GM13977 (cell line): ENCODE measurements around the gene DNAAF3.

ENCODE experiments used
- DNase-seq: peaks from one replicate; pipeline ENCODE4 v3.0.0; 2012; ENCODE audit warnings: low spot score
- in situ Hi-C: fragments of 300-500 bp; cut with MboI; formaldehyde crosslinking; loops from one replicate; pipeline ENCODE4 v1.12.0; 2022; ENCODE audit warnings: low sequenced_read_pairs, low pct_unique_long_range_greater_than_20kb, mixed read lengths, inconsistent platforms; ENCODE audit not compliant: unreplicated experiment
- TF ChIP-seq, protein P1 (sequence below): IDR thresholded peaks from 2 replicates; pipeline ENCODE4 v1.5.1; 2012; ENCODE audit warnings: mild to moderate bottlenecking, control low read depth; ENCODE audit not compliant: insufficient read depth; ENCODE audit errors: extremely low read depth, missing control alignments

Gene DNAAF3

GRCh38 chr19:55141696-55142095 is 24.7 kb downstream of the DNAAF3 start:
- TF ChIP-seq, protein P1, sequence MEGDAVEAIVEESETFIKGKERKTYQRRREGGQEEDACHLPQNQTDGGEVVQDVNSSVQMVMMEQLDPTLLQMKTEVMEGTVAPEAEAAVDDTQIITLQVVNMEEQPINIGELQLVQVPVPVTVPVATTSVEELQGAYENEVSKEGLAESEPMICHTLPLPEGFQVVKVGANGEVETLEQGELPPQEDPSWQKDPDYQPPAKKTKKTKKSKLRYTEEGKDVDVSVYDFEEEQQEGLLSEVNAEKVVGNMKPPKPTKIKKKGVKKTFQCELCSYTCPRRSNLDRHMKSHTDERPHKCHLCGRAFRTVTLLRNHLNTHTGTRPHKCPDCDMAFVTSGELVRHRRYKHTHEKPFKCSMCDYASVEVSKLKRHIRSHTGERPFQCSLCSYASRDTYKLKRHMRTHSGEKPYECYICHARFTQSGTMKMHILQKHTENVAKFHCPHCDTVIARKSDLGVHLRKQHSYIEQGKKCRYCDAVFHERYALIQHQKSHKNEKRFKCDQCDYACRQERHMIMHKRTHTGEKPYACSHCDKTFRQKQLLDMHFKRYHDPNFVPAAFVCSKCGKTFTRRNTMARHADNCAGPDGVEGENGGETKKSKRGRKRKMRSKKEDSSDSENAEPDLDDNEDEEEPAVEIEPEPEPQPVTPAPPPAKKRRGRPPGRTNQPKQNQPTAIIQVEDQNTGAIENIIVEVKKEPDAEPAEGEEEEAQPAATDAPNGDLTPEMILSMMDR, result no peak
- in situ Hi-C loops, result no loop called here

GRCh38 chr19:55137915-55138314 is 28.5 kb downstream of the DNAAF3 start:
- in situ Hi-C loops, result no loop called here
- TF ChIP-seq, protein P1, result no peak

More at GRCh38 chr19:55141696-55142095, 24.7 kb downstream of the DNAAF3 start:
- no peak for DNase-seq

GRCh38 chr19:55136399-55137102 is 29.9 kb downstream of the DNAAF3 start:
- TF ChIP-seq, protein P1, result no peak
- in situ Hi-C loops, result no loop called here
- DNase-seq, result no peak

More at GRCh38 chr19:55137915-55138314, 28.5 kb downstream of the DNAAF3 start:
- no peak for DNase-seq

- in situ Hi-C loops, result no loop called here
- TF ChIP-seq, protein P1, result no peak
- DNase-seq, result no peak
Measured at GRCh38 chr19:55134736-55135135, 31.7 kb downstream of the DNAAF3 start.

GRCh38 chr19:55133639-55134444 is 32.6 kb downstream of the DNAAF3 start:
- no peak for DNase-seq
- in situ Hi-C loops, result no loop called here
- TF ChIP-seq, protein P1, result no peak

DNA sequence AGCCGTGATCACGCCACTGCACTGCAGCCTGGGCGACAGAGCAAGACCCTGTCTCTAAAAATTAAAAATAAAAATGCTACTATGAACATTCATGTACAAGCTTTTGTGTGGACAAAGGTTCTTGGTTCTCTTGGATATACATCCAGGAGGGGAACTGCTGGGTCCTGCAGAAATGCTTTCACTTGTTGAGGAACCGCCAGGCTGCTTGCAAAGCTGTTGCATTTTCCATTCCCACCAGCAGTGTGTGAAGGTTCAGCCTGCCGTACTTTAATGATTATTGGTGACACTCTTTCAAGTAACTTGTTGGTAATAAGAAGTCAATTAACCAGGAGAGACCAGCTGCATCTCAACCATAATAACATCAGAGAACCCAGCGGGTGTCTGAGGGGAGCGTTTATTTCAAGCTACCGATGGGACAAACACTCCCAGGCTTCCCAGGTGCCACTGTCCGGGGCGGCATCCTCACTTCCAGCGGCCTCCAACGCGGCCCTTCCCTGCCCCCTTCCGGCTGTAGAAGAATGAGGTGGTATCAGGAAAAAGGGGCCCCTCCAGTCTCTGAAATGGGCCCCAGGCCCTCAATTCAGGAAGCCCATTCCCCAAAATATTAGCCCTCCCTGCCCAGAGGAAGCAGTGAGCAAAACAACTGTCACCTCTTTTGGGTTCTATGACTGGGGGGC is 33.8 kb downstream of the DNAAF3 start:
- TF ChIP-seq, protein P1, result peak; percentile 53
- DNase-seq, result no peak
- in situ Hi-C loops, result no loop called here
